RWPE2 (cell line): ENCODE data around the gene TMEM132D.
"Not testable (repeated sequence)": the region's sequence is repeated elsewhere in the genome, so short reads cannot be mapped to it uniquely, and the experiment has no call there.

ENCODE experiments used
- ATAC-seq: fragments of 200-7000 bp; cut with Tn5 transposase; 3 replicates; pipeline ENCODE4 v1.9.1; 2021; ENCODE audit warnings: low read depth
- DNase-seq: peaks from one replicate; pipeline ENCODE4 v3.0.0-alpha.2; 2020; ENCODE audit warnings: low spot score
- H3K27ac ChIP-seq: fragments of 450-650 bp; 2 replicates; pipeline ENCODE4 v1.5.1; 2017; ENCODE audit warnings: mild to moderate bottlenecking; ENCODE audit not compliant: poor library complexity, severe bottlenecking
- H3K27me3 ChIP-seq: fragments of 250-450 bp; sonication (Bioruptor Pico); 2 replicates; pipeline ENCODE4 v1.5.1; 2021; ENCODE audit warnings: mild to moderate bottlenecking, moderate library complexity; ENCODE audit not compliant: insufficient read depth, poor library complexity, severe bottlenecking
- H3K36me3 ChIP-seq: fragments of 250-450 bp; sonication (Bioruptor Pico); 2 replicates; pipeline ENCODE4 v1.5.1; 2020; ENCODE audit warnings: low read depth, mild to moderate bottlenecking, moderate library complexity
- H3K4me1 ChIP-seq: fragments of 250-450 bp; sonication (Bioruptor Pico); 2 replicates; pipeline ENCODE4 v1.5.1; 2021; ENCODE audit warnings: mild to moderate bottlenecking, moderate library complexity; ENCODE audit not compliant: insufficient read depth, poor library complexity, severe bottlenecking
- H3K4me3 ChIP-seq: fragments of 250-450 bp; sonication (Bioruptor Pico); 2 replicates; pipeline ENCODE4 v1.5.1; 2021; ENCODE audit warnings: mild to moderate bottlenecking, moderate library complexity; ENCODE audit not compliant: severe bottlenecking
- H3K9me3 ChIP-seq: fragments of 250-450 bp; sonication (Bioruptor Pico); 2 replicates; pipeline ENCODE4 v1.5.1; 2021; ENCODE audit warnings: mild to moderate bottlenecking, moderate library complexity; ENCODE audit not compliant: severe bottlenecking
- CTCF ChIP-seq: fragments of 450-650 bp; IDR thresholded peaks from one replicate; pipeline ENCODE4 v1.5.1; 2017; ENCODE audit warnings: mild to moderate bottlenecking, moderate library complexity; ENCODE audit not compliant: poor library complexity, severe bottlenecking

Gene TMEM132D

DNA sequence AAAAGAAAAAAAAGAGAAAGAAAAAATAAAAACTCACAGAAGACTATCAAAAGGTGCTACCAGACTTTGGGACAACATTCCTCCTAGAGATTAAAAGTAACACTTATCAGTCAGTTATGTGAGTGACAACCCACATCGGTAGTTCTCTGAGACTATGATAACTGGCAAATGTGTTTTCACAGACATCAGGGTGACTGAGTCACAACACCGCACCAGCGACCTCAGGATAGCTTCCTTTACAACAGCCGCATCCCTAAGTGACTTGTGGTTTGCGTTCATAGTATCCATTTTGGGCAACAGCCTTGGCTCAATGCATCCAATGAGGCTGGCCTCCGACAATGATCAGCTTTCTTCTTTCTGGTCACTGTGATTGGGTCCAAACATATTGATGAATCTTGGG, 359.1 kb downstream of the TMEM132D start:
- Histone ChIP-seq H3K4me1 (no peaks in the 10 kb centered on the region), H3K36me3 (no peaks in the 10 kb centered on the region), H3K9me3 (peaks cover 2% of the 10 kb centered on the region), H3K4me3 (no peak overlapping the region), H3K27ac (no peak overlapping the region), H3K27me3 (no peaks in the 10 kb centered on the region)
- DNase-seq (no peak), ATAC-seq (no peak)
- no peak for TF ChIP-seq CTCF

- Histone ChIP-seq H3K27me3 (no peaks in the 10 kb centered on the region), H3K4me1 (no peaks in the 10 kb centered on the region), H3K4me3 (no peak overlapping the region), H3K9me3 (no peaks in the 10 kb centered on the region), H3K36me3 (no peaks in the 10 kb centered on the region), H3K27ac (no peak overlapping the region)
- ATAC-seq, result no peak
- no peak for DNase-seq
- TF ChIP-seq CTCF, result no peak
Measured at GRCh38 chr12:129540954-129541353, 362.9 kb downstream of the TMEM132D start.

- H3K4me3 ChIP-seq, result no peak overlapping the region
- no peak for TF ChIP-seq CTCF
- no peak for DNase-seq
- no peaks in the 10 kb centered on the region for H3K36me3 ChIP-seq
- no peaks in the 10 kb centered on the region for H3K27me3 ChIP-seq
- ATAC-seq, result peak; percentile 31
- H3K4me1 ChIP-seq, result no peaks in the 10 kb centered on the region
- no peaks in the 10 kb centered on the region for H3K9me3 ChIP-seq
- no peak overlapping the region for H3K27ac ChIP-seq
Measured at GRCh38 chr12:129540249-129540648, 363.6 kb downstream of the TMEM132D start.

DNA sequence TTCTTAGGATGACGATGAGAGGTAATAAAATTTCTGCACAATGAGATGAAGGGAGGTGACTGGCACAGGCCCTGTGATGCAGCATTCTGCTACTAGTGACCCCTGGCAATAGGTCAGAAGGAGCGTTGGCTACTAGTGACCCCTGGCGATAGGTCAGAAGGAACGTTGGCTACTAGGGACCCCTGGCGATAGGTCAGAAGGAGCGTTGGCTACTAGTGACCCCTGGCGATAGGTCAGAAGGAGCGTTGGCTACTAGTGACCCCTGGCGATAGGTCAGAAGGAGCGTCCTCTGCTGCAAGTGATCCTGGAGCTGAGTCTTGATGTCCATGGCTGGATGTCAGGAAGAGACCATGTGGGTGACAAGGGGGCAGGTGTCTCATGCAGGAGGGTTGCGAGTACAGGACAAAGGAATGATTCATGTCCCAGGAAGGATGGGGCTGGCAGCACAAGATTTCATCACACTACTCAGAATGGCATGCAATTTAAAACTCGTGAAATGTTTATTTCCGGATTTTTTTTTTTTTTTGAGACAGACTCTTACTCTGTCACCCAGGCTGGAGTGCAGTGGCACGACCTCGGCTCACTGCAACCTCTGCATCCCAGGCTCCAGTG, 365.0 kb downstream of the TMEM132D start:
- ATAC-seq, result 0 out of 3 replicates have a peak, but pooled peaks have one; percentile 40
- H3K4me3 ChIP-seq, H3K9me3 ChIP-seq, H3K36me3 ChIP-seq, H3K4me1 ChIP-seq, H3K27ac ChIP-seq, H3K27me3 ChIP-seq: not testable (repeated sequence)
- peak; percentile 41 for DNase-seq

- H3K4me1 ChIP-seq, result no peaks in the 10 kb centered on the region
- DNase-seq, result no peak
- no peak for TF ChIP-seq CTCF
Measured at GRCh38 chr12:129538137-129538536, 365.7 kb downstream of the TMEM132D start.

More at GRCh38 chr12:129538137-129538536, 365.7 kb downstream of the TMEM132D start:
- Histone ChIP-seq H3K27me3 (peaks cover 5% of the 10 kb centered on the region), H3K36me3 (no peaks in the 10 kb centered on the region), H3K4me3 (no peak overlapping the region), H3K9me3 (no peaks in the 10 kb centered on the region), H3K27ac (no peak overlapping the region)
- no peak for ATAC-seq
